ENCODE data around the gene SRPK2.

SRPK2 gene

DNA sequence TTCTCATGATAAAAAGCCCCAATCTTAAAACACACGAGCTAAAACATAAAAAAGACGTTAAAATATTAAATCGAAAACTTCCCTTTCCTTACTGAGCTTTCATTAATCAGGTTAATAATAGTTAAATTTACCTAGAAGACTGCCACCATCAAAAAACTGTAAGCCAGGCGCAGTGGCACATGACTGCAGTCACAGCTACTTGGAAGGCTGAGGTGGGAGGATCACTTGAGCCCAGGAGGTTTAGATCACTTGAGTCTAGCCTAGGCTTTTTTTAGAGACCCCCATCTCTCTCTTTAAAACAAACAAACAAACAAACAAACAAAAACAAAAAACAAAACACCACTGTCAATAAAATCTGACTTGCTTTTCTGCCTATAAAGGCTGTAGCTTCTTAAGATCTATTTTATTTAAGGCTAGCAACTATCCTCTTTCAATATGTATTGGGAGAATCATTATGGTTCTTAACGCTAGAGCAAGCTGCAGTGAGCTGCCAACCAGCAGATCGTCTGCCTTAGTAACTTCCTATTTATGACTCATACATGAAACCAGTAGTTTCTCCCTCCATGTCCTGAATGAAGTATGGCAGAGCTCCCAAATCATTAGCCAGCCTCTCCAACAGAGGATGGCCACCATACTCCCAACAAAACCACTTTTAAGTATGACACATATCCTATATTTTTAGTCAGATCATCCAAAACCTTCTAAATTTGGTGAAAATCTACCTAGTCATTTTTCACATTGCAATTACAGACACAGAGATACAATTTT, 163.7 kb downstream of the SRPK2 start:
- Histone ChIP-seq H3K36me3 (no peaks in the 10 kb centered on the region), H3K27me3 (no peaks in the 10 kb centered on the region), H3K9me3 (no peaks in the 10 kb centered on the region), H3K27ac (peak overlapping the region; percentile 61), H3K4me3 (ENCODE audit: low read depth in 1 of 2, low read length in 1 of 2) (no peak overlapping the region), H3K4me1 (ENCODE audit: control insufficient read depth in 1 of 2, insufficient read depth in 1 of 2, low read depth in 1 of 2, low read length in 1 of 2) (peaks cover 6 to 23% of the 10 kb centered on the region in 2 experiments)
- TF ChIP-seq, protein P1, sequence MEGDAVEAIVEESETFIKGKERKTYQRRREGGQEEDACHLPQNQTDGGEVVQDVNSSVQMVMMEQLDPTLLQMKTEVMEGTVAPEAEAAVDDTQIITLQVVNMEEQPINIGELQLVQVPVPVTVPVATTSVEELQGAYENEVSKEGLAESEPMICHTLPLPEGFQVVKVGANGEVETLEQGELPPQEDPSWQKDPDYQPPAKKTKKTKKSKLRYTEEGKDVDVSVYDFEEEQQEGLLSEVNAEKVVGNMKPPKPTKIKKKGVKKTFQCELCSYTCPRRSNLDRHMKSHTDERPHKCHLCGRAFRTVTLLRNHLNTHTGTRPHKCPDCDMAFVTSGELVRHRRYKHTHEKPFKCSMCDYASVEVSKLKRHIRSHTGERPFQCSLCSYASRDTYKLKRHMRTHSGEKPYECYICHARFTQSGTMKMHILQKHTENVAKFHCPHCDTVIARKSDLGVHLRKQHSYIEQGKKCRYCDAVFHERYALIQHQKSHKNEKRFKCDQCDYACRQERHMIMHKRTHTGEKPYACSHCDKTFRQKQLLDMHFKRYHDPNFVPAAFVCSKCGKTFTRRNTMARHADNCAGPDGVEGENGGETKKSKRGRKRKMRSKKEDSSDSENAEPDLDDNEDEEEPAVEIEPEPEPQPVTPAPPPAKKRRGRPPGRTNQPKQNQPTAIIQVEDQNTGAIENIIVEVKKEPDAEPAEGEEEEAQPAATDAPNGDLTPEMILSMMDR (IDR thresholded peaks at IDR 0.05): no peak

DNA sequence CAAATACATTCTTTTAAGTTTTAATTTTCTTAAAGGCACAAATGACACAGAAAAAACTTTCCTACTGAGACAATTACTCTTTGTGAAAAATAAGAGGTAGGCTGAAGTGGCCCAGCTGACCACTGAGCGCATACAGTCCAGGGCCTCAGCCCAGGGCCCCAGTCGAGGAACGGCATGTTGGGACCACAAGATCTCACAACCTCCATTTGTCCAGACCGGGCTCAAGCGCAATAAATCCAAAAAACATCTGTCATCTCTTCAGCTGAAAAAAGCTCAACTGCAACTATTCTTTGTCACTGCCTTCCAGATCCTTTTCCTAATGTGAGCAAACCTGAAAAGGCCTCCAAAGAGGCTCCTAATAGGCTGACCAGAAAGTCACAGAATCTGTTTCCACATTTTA, 165.8 kb downstream of the SRPK2 start:
- H3K27ac ChIP-seq: no peak overlapping the region
- H3K4me3 ChIP-seq (ENCODE audit: low read depth in 1 of 2, low read length in 1 of 2): no peak overlapping the region
- H3K27me3 ChIP-seq: no peaks in the 10 kb centered on the region
- TF ChIP-seq, protein P1 (IDR thresholded peaks at IDR 0.05): no peak
- no peaks in the 10 kb centered on the region for H3K9me3 ChIP-seq
- peaks cover 6 to 23% of the 10 kb centered on the region in 2 experiments for H3K4me1 ChIP-seq (ENCODE audit: control insufficient read depth in 1 of 2, insufficient read depth in 1 of 2, low read depth in 1 of 2, low read length in 1 of 2)
- no peaks in the 10 kb centered on the region for H3K36me3 ChIP-seq

DNA sequence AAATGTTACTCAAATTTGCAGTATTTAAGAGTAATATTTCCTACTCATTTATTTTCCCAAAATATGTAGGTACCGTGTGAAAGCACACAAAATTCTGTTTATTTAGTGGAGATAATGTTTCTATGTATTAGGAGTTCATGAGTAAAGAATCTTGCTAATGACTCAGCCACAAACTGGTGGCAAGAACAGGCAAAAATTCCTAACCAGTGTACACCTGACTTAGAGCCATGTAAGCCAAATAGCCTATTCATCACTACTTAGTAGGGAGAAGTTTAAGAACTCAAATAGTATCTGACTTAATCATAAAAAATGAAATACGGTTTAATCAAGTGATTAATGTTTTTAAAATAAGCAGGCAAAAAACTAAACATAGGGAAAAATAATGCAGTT, 169.0 kb downstream of the SRPK2 start:
- no peaks in the 10 kb centered on the region for H3K27me3 ChIP-seq
- H3K36me3 ChIP-seq: no peaks in the 10 kb centered on the region
- TF ChIP-seq, protein P1 (IDR thresholded peaks at IDR 0.05): no peak
- no peak overlapping the region for H3K27ac ChIP-seq
- H3K4me3 ChIP-seq (ENCODE audit: low read depth in 1 of 2, low read length in 1 of 2): no peak overlapping the region
- no peaks in the 10 kb centered on the region for H3K9me3 ChIP-seq
- peaks cover 23 to 36% of the 10 kb centered on the region in 2 experiments for H3K4me1 ChIP-seq (ENCODE audit: control insufficient read depth in 1 of 2, insufficient read depth in 1 of 2, low read depth in 1 of 2, low read length in 1 of 2)

DNA sequence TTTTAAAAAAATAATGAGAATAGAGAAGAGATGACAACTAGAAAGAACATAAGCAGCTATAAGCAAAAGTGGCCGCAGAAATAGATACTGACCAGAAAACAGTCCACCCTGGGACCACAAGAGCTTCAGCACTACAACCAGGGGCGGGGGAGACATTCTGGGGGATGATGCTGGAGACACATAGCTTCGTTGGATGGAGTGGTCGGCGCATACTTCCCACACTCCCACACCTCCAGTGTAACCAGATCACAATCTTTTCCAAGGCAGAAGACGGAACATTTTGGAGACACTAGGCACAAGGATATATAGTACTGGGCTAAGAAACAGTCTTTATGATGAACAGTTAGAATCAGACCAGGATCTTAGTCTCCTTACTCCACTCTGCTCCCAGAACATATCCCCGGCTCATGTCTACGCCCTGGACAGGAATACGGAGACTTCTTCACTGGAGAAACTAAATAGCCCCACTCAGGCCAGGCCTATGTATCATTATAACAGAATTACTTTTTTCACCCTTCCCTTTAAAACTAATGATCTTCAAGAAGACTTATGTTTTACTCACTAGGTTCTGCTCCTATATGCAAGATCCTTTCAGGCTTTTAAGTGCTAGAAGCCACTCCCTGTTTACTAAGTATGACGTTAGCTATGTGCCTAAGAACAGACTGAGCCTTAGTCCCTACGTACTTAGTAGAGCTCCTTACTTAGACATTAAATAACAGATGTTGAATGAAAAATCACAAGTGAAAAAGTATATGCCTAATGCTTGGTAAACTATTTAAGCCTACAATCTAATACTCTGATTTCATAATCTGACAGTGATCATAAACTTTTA, 169.6 kb downstream of the SRPK2 start:
- Histone ChIP-seq H3K9me3 (no peaks in the 10 kb centered on the region), H3K4me3 (ENCODE audit: low read depth in 1 of 2, low read length in 1 of 2) (no peak overlapping the region), H3K4me1 (ENCODE audit: control insufficient read depth in 1 of 2, insufficient read depth in 1 of 2, low read depth in 1 of 2, low read length in 1 of 2) (peaks cover 27 to 36% of the 10 kb centered on the region in 2 experiments), H3K27ac (no peak overlapping the region), H3K27me3 (no peaks in the 10 kb centered on the region), H3K36me3 (no peaks in the 10 kb centered on the region)
- TF ChIP-seq, protein P1 (IDR thresholded peaks at IDR 0.05): no peak

DNA sequence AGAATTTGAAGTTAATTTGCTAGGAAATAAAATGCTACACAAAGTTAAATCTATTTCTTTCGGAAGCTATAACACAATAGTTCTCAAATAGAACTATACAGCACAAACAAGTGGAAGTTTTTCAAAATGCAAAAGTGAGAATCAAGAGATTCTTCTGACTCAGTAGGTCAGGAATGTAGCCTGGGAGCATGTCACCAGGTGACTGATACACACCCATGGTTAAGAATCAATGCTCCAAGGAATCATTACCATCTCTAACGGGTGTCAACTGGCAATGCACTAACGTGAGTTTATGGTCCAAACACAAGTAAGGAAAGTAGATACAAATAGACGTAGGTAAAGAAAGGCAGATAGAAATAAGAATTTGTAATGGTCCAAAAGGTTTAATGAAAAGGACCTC, 170.5 kb downstream of the SRPK2 start:
- no peaks in the 10 kb centered on the region for H3K36me3 ChIP-seq
- TF ChIP-seq, protein P1 (IDR thresholded peaks at IDR 0.05): no peak
- H3K4me3 ChIP-seq (ENCODE audit: low read depth in 1 of 2, low read length in 1 of 2): no peak overlapping the region
- no peaks in the 10 kb centered on the region for H3K9me3 ChIP-seq
- H3K4me1 ChIP-seq (ENCODE audit: control insufficient read depth in 1 of 2, insufficient read depth in 1 of 2, low read depth in 1 of 2, low read length in 1 of 2): peaks cover 37 to 43% of the 10 kb centered on the region in 2 experiments
- H3K27ac ChIP-seq: no peak overlapping the region
- no peaks in the 10 kb centered on the region for H3K27me3 ChIP-seq
